DND-41 (cell line): ENCODE data around the gene PCCB.

Experiments
- EZH2 ChIP-seq: IDR thresholded peaks from 3 replicates; pipeline ENCODE4 v1.6.1; 2012; ENCODE audit warnings: borderline replicate concordance, low read depth, mild to moderate bottlenecking, moderate library complexity, low read length, inconsistent platforms; ENCODE audit not compliant: severe bottlenecking
- TF ChIP-seq, protein P1 (sequence below): IDR thresholded peaks from 2 replicates; pipeline ENCODE4 v1.5.1; 2012; ENCODE audit warnings: borderline replicate concordance, low read length, moderate library complexity, mild to moderate bottlenecking; ENCODE audit not compliant: poor library complexity, severe bottlenecking; ENCODE audit errors: extremely low read depth

DNA sequence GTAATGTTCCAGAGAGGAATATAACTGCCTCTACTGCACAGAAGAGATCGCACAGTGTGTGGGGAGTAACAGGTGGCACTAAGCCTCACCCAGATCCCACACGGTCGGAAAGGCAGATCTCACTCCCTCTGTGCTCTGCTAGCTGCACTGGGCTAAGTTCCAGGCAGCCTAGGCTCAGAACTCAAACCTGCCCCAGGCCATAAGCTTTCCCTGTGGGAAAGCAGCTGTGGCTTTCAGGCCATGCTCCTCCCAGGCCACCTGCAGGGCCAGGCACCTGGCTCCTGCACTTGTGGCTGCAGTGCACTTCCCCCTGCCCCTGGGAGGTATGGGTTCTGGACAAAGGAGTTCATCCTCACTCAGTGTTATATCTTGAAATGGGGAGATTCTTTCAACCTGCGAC lies 27.5 kb downstream of the PCCB start:
- no peak for TF ChIP-seq EZH2
- TF ChIP-seq, protein P1, sequence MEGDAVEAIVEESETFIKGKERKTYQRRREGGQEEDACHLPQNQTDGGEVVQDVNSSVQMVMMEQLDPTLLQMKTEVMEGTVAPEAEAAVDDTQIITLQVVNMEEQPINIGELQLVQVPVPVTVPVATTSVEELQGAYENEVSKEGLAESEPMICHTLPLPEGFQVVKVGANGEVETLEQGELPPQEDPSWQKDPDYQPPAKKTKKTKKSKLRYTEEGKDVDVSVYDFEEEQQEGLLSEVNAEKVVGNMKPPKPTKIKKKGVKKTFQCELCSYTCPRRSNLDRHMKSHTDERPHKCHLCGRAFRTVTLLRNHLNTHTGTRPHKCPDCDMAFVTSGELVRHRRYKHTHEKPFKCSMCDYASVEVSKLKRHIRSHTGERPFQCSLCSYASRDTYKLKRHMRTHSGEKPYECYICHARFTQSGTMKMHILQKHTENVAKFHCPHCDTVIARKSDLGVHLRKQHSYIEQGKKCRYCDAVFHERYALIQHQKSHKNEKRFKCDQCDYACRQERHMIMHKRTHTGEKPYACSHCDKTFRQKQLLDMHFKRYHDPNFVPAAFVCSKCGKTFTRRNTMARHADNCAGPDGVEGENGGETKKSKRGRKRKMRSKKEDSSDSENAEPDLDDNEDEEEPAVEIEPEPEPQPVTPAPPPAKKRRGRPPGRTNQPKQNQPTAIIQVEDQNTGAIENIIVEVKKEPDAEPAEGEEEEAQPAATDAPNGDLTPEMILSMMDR: no peak
